Endothelial cell of umbilical vein (primary cell): Measurements from ENCODE around the gene HSD17B8. TPM values are rescaled to one million over a fixed set of nuclear protein-coding genes. Genes with fewer than 3 reads are reported as not detected.

Experiments
- BruUV-seq: library from RNA; stranded (reverse); fragments of 400-500 nt; replicated peaks from 2 replicates; lab custom pipeline; 2021; lab: Mats Ljungman, UMichigan
- CTCF ChIA-PET: fragments of 300-600, 350-600 bp; sonication (Branson Sonifier 250); formaldehyde crosslinking; loops from one replicate; lab custom pipeline; 2021; ENCODE audit warnings: antibody characterized with exemption, inconsistent platforms; lab: Charles Lee
- POLR2A ChIA-PET: fragments of 300-600, 350-600 bp; sonication (Branson Sonifier 250); formaldehyde crosslinking; loops from one replicate; lab custom pipeline; 2021; ENCODE audit warnings: antibody characterized with exemption, inconsistent platforms; lab: Charles Lee
- DNase-seq: peaks from one replicate; pipeline ENCODE4 v3.0.0-alpha.2; 2011; ENCODE audit warnings: low read depth, low spot score
- FAIRE-seq: peaks from 2 replicates; lab custom pipeline; 2011; peaks lifted over from hg19 to GRCh38; lab: Jason Lieb, UNC
- H2AFZ ChIP-seq: 2 replicates; pipeline ENCODE4 v1.6.0; 2012; ENCODE audit warnings: low read depth, low read length, control low read depth, inconsistent platforms
- H3K27ac ChIP-seq: 2 replicates; pipeline ENCODE4 v1.5.1; 2011; ENCODE audit warnings: low read depth, mild to moderate bottlenecking, control low read depth, low read length, moderate library complexity; ENCODE audit not compliant: insufficient read depth
- H3K27me3 ChIP-seq, 2 experiments: 2 replicates each; pipeline versions ENCODE4 v1.6.0 to v1.6.1; 2011; ENCODE audit warnings: low read length in 2 of 2, mixed read lengths in 1 of 2; ENCODE audit not compliant: control insufficient read depth in 2 of 2, insufficient read depth in 2 of 2
- H3K36me3 ChIP-seq, 2 experiments: 2 replicates in 1 of 2; 3 replicates in 1 of 2; pipeline ENCODE4 v1.5.1; 2011; ENCODE audit warnings: low read length in 2 of 2, mild to moderate bottlenecking in 1 of 2, moderate library complexity in 1 of 2; ENCODE audit not compliant: control insufficient read depth in 2 of 2, insufficient read depth in 2 of 2; ENCODE audit errors: extremely low read depth in 1 of 2
- H3K4me1 ChIP-seq: 3 replicates; pipeline ENCODE4 v1.5.1; 2011; ENCODE audit warnings: mild to moderate bottlenecking, low read length; ENCODE audit not compliant: control insufficient read depth, insufficient read depth; ENCODE audit errors: extremely low read depth
- H3K4me2 ChIP-seq: 2 replicates; pipeline ENCODE4 v1.6.1; 2011; ENCODE audit warnings: low read length, control low read depth, mixed read lengths; ENCODE audit not compliant: insufficient read depth
- H3K4me3 ChIP-seq, 3 experiments: fragments of 200-600 bp in 1 of 3; sonication (generic), shearing (Covaris generic) in 1 of 3; replicated peaks in 1 of 3; 2 replicates each; pipeline ENCODE4 v1.5.1; 2011 to 2016; ENCODE audit warnings: control low read depth in 3 of 3, low read length in 3 of 3, mild to moderate bottlenecking in 2 of 3, inconsistent platforms in 1 of 3, low read depth in 1 of 3, moderate library complexity in 1 of 3; ENCODE audit not compliant: insufficient read depth in 1 of 3
- H3K79me2 ChIP-seq: 2 replicates; pipeline ENCODE4 v1.6.0; 2012; ENCODE audit warnings: low read length, inconsistent platforms; ENCODE audit not compliant: control insufficient read depth, insufficient read depth
- H3K9ac ChIP-seq: replicated peaks from 2 replicates; pipeline ENCODE3; 2011; ENCODE audit warnings: low read length, control low read depth; ENCODE audit not compliant: insufficient read depth; ENCODE audit errors: extremely low read depth
- H3K9me1 ChIP-seq: replicated peaks from 3 replicates; pipeline ENCODE4 v1.6.0; 2011; ENCODE audit warnings: mild to moderate bottlenecking, low read length; ENCODE audit not compliant: control insufficient read depth, insufficient read depth; ENCODE audit errors: extremely low read depth
- H3K9me3 ChIP-seq: replicated peaks from 2 replicates; pipeline ENCODE4 v1.5.1; 2012; ENCODE audit warnings: low read length, inconsistent platforms; ENCODE audit not compliant: control insufficient read depth, insufficient read depth
- H4K20me1 ChIP-seq: replicated peaks from 2 replicates; pipeline ENCODE3; 2011; ENCODE audit warnings: mild to moderate bottlenecking, low read length; ENCODE audit not compliant: control insufficient read depth, insufficient read depth; ENCODE audit errors: extremely low read depth
- EZH2 ChIP-seq: IDR thresholded peaks from 2 replicates; pipeline ENCODE4 v1.6.1; 2012; ENCODE audit warnings: borderline replicate concordance, low read depth, mild to moderate bottlenecking, moderate library complexity, low read length, inconsistent platforms; ENCODE audit not compliant: severe bottlenecking
- FOS ChIP-seq: IDR thresholded peaks from 2 replicates; pipeline ENCODE4 v1.6.1; 2011; ENCODE audit warnings: mild to moderate bottlenecking, low read length, moderate library complexity, borderline replicate concordance; ENCODE audit not compliant: insufficient read depth
- GATA2 ChIP-seq: IDR thresholded peaks from 2 replicates; pipeline ENCODE4 v1.7.0; 2011; ENCODE audit warnings: low read depth, mild to moderate bottlenecking, moderate library complexity, mixed read lengths, low read length; ENCODE audit not compliant: insufficient read length, insufficient read depth
- JUN ChIP-seq: IDR thresholded peaks from 2 replicates; pipeline ENCODE4 v1.6.1; 2011; ENCODE audit warnings: borderline replicate concordance, low read depth; ENCODE audit not compliant: insufficient read length, insufficient read depth
- MYC ChIP-seq: IDR thresholded peaks from one replicate; pipeline ENCODE4 v1.6.1; 2011; ENCODE audit warnings: mild to moderate bottlenecking, low read depth, low read length
- POLR2A ChIP-seq: IDR thresholded peaks from 2 replicates; pipeline ENCODE4 v1.6.1; 2012; ENCODE audit warnings: low read depth, mild to moderate bottlenecking, control low read depth, low read length
- POLR2AphosphoS5 ChIP-seq: IDR thresholded peaks from 2 replicates; pipeline ENCODE4 v1.6.1; 2012; ENCODE audit warnings: low read depth, mild to moderate bottlenecking, control low read depth, low read length, moderate library complexity; ENCODE audit not compliant: insufficient read depth
- dilution Hi-C: fragments of 300-500 bp; cut with MboI; formaldehyde crosslinking; loops from one replicate; pipeline ENCODE4 v1.15.0; 2019; ENCODE audit warnings: low sequenced_read_pairs; ENCODE audit not compliant: extremely low pct_ligation_motif_present
- intact Hi-C: fragments of 100-400 bp; cut with micrococcal nuclease; formaldehyde crosslinking; loops from one replicate; pipeline ENCODE4 v1.10.0; 2022
- polyA plus RNA-seq, 4 experiments: library from polyadenylated mRNA; depleted of rRNA in 3 of 4; stranded (reverse) in 3 of 4; unstranded in 1 of 4; fragments of >200 nt; gene quantifications; 2 replicates each; pipeline versions ENCODE4 v1.2.1 to v1.2.3, GENCODE V29; 2011 to 2012; ENCODE audit warnings: missing spikeins in 1 of 4
- total RNA-seq: library from RNA; stranded (reverse); gene quantifications from 2 replicates; pipeline ENCODE4 v1.2.3, GENCODE V29; 2021
- TF ChIP-seq, protein P1 (sequence below), 2 donors: IDR thresholded peaks; 1 replicate in 1 of 2; 2 replicates in 1 of 2; pipeline ENCODE4 v1.5.1; 2011; ENCODE audit warnings: low read length in 2 of 2, mild to moderate bottlenecking in 2 of 2, moderate library complexity in 2 of 2, control low read depth in 1 of 2, inconsistent platforms in 1 of 2, low read depth in 1 of 2; ENCODE audit not compliant: insufficient read depth in 1 of 2; ENCODE audit errors: extremely low read depth in 1 of 2
- TF ChIP-seq, protein P2 (sequence below): IDR thresholded peaks from 2 replicates; pipeline ENCODE4 v1.6.1; 2011; ENCODE audit not compliant: insufficient read depth, insufficient read length

Gene HSD17B8
- total and polyA plus RNA-seq, 2 donors (not counting 3 experiments of a cell fraction or from before 2014, with no cell fraction given), result 4.0 to 8.2 TPM

DNA sequence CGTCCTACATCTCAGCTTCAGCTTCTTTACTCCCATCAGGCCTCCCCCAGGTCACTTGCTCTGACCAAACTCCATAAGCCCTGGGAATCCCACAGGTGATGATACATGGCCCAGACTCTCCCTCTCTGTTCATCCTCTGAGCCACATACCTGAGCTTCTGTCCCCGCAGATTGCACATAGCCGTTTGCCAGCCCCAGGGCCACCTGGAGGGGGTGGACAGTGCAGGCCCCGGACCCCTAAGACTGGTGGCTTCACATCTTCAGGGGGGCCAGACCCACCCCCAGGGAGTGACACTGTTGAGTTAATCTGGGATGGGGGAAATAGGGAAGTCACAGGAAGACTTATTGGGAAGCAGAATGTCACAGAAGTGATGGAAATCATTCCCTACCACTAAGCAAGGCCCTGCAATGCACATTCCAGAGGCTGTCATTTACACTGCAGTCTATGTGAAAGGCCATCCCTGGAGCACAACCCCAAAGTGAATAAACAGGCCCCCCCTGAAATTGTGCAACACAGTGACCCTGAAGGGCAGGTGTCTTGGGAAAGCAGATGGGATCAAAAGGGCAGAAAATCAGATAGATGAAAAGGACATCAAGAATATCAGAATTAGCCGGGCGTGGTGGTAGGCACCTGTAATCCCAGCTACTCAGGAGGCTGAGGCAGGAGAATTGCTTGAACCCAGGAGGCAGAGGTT, 6.1 kb upstream of the HSD17B8 start:
- Histone ChIP-seq H3K4me2 (no peak overlapping the region), H3K79me2 (peaks cover 38% of the 10 kb centered on the region), H3K27ac (no peak overlapping the region), H3K9me1 (no peaks in the 10 kb centered on the region), H3K9me3 (no peaks in the 10 kb centered on the region), H4K20me1 (no peaks in the 10 kb centered on the region), H3K36me3 (peaks cover 12 to 38% of the 10 kb centered on the region in 2 experiments), H3K4me1 (peaks cover 18% of the 10 kb centered on the region), H3K4me3 (no peak overlapping the region), H3K9ac (no peak overlapping the region), H3K27me3 (no peaks in the 10 kb centered on the region), H2AFZ (no peak overlapping the region)
- no peak for DNase-seq
- ChIA-PET POLR2A (no interaction called here), CTCF (interaction anchor here (0.6 to 2.3 kb wide), 17 partner anchors 9 to 214 kb away, joined by 3 to 26 read pairs (median 4); partner anchors contain the start of gene RING1)
- dilution Hi-C loops (no loop called here), intact Hi-C loops (no loop called here)
- no peak for FAIRE-seq
- no TSS peak for BruUV-seq
- TF ChIP-seq JUN (no peak), GATA2 (no peak), FOS (no peak), MYC (no peak), POLR2AphosphoS5 (no peak), POLR2A (no peak), EZH2 (no peak)
- TF ChIP-seq, protein P1, sequence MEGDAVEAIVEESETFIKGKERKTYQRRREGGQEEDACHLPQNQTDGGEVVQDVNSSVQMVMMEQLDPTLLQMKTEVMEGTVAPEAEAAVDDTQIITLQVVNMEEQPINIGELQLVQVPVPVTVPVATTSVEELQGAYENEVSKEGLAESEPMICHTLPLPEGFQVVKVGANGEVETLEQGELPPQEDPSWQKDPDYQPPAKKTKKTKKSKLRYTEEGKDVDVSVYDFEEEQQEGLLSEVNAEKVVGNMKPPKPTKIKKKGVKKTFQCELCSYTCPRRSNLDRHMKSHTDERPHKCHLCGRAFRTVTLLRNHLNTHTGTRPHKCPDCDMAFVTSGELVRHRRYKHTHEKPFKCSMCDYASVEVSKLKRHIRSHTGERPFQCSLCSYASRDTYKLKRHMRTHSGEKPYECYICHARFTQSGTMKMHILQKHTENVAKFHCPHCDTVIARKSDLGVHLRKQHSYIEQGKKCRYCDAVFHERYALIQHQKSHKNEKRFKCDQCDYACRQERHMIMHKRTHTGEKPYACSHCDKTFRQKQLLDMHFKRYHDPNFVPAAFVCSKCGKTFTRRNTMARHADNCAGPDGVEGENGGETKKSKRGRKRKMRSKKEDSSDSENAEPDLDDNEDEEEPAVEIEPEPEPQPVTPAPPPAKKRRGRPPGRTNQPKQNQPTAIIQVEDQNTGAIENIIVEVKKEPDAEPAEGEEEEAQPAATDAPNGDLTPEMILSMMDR (IDR thresholded peaks at IDR 0.05; ENCODE audit: extremely low read depth in 1 of 2, insufficient read depth in 1 of 2, low read depth in 1 of 2, low read length in 2 of 2), result no peak
- TF ChIP-seq, protein P2, sequence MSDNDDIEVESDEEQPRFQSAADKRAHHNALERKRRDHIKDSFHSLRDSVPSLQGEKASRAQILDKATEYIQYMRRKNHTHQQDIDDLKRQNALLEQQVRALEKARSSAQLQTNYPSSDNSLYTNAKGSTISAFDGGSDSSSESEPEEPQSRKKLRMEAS, result no peak
